ENCODE results near the gene UBN1.

DNA sequence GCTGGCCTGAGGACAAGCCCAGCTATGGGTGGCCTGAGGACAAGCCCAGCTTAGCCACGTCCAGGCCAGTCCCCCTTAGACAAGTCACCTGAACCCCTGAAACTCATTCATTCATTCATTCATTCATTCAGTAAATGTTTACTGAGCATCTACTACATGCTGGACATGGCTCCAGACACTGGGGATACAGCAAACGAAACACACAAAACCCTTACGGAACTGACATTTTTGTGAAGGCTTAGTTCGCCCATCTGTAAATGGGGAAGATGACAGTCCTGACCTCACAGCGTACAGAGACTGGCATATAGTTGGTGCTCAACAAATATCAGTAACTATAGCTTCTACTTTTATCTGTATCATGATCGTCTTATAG is 52.2 kb downstream of the UBN1 start:
- TF ChIP-seq, protein P1, sequence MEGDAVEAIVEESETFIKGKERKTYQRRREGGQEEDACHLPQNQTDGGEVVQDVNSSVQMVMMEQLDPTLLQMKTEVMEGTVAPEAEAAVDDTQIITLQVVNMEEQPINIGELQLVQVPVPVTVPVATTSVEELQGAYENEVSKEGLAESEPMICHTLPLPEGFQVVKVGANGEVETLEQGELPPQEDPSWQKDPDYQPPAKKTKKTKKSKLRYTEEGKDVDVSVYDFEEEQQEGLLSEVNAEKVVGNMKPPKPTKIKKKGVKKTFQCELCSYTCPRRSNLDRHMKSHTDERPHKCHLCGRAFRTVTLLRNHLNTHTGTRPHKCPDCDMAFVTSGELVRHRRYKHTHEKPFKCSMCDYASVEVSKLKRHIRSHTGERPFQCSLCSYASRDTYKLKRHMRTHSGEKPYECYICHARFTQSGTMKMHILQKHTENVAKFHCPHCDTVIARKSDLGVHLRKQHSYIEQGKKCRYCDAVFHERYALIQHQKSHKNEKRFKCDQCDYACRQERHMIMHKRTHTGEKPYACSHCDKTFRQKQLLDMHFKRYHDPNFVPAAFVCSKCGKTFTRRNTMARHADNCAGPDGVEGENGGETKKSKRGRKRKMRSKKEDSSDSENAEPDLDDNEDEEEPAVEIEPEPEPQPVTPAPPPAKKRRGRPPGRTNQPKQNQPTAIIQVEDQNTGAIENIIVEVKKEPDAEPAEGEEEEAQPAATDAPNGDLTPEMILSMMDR (tag by site-specific recombination; IDR thresholded peaks at IDR 0.05) = no peak
- TF ChIP-seq SP3 (tag by site-specific recombination; IDR thresholded peaks at IDR 0.05) (no peak), ZNF785 (tag by site-specific recombination; IDR thresholded peaks at IDR 0.05) (no peak), ZNF600 (tag by site-specific recombination; IDR thresholded peaks at IDR 0.05) (no peak), KLF10 (tag by site-specific recombination; IDR thresholded peaks at IDR 0.05) (no peak), MZF1 (tag by site-specific recombination; IDR thresholded peaks at IDR 0.05; ENCODE audit: borderline replicate concordance) (no peak), MYNN (tag by site-specific recombination; IDR thresholded peaks at IDR 0.05; ENCODE audit: borderline replicate concordance) (no peak), ZNF843 (tag by site-specific recombination; IDR thresholded peaks at IDR 0.05) (no peak)
- TF ChIP-seq, protein P2, sequence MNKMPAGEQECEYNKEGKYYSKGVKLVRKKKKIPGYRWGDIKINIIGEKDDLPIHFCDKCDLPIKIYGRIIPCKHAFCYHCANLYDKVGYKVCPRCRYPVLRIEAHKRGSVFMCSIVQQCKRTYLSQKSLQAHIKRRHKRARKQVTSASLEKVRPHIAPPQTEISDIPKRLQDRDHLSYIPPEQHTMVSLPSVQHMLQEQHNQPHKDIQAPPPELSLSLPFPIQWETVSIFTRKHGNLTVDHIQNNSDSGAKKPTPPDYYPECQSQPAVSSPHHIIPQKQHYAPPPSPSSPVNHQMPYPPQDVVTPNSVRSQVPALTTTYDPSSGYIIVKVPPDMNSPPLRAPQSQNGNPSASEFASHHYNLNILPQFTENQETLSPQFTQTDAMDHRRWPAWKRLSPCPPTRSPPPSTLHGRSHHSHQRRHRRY (tag by site-specific recombination; IDR thresholded peaks at IDR 0.05) = no peak
- TF ChIP-seq, protein P3, sequence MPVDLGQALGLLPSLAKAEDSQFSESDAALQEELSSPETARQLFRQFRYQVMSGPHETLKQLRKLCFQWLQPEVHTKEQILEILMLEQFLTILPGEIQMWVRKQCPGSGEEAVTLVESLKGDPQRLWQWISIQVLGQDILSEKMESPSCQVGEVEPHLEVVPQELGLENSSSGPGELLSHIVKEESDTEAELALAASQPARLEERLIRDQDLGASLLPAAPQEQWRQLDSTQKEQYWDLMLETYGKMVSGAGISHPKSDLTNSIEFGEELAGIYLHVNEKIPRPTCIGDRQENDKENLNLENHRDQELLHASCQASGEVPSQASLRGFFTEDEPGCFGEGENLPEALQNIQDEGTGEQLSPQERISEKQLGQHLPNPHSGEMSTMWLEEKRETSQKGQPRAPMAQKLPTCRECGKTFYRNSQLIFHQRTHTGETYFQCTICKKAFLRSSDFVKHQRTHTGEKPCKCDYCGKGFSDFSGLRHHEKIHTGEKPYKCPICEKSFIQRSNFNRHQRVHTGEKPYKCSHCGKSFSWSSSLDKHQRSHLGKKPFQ (tag by site-specific recombination; IDR thresholded peaks at IDR 0.05) = no peak

Measured in HEK293 (cell line).